ENCODE measurements around the gene SPATA6. TPM values are rescaled to one million over a fixed set of nuclear protein-coding genes. Genes with fewer than 3 reads are reported as not detected.

The SPATA6 gene
- total and polyA plus RNA-seq, 2 experiments from 2014 or later = 10.6 to 13.3 TPM

DNA sequence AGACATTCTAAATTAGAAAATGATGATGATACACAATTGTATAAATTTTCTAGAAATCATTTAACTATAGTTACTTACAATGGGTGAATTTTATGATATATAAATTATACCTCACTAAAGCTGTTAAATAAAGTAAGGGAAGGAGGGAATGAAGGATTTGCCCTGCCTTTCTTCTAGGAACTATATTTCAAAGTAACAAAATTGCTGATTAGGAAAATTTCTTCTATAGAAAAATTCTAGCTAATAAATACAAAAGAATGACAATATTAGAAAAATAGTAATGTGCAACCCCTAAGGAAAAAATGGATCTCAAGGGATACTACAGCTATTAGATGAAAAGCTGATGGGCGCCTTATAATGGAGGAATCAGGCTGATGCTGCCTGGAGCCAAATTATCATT, 23.1 kb downstream of the SPATA6 start:
- Mint-ChIP-seq H3K9me3 (peaks cover 8% of the 10 kb centered on the region), H3K4me1 (no peaks in the 10 kb centered on the region; the same call in 2 of the 3 replicates), H3K36me3 (ENCODE audit: low read depth) (peaks cover 15% of the 10 kb centered on the region), H3K4me3 (no peak overlapping the region), H3K27ac (no peak overlapping the region), H3K27me3 (ENCODE audit: insufficient read depth, low read depth, poor library complexity) (no peaks in the 10 kb centered on the region)
- no peak overlapping the region for H3K27ac ChIP-seq (ENCODE audit: low read depth)
- H3F3A ChIP-seq (replicated peaks; ENCODE audit: low read depth) = no peaks in the 10 kb centered on the region
- ATAC-seq (no peak), DNase-seq (ENCODE audit: low spot score) (no peak)
- no peaks in the 10 kb centered on the region; the same call in 1 of the 2 replicates for H3K36me3 ChIP-seq (ENCODE audit: insufficient read depth)
- H3K27me3 ChIP-seq (ENCODE audit: insufficient read depth) = no peaks in the 10 kb centered on the region
- H3K4me1 ChIP-seq (ENCODE audit: insufficient read depth) = no peaks in the 10 kb centered on the region
- no peak overlapping the region for H2AFZ ChIP-seq
- no peak for TF ChIP-seq ZNF114 (CRISPR knock-in tag; IDR thresholded peaks at IDR 0.05)
- TF ChIP-seq, protein P1, sequence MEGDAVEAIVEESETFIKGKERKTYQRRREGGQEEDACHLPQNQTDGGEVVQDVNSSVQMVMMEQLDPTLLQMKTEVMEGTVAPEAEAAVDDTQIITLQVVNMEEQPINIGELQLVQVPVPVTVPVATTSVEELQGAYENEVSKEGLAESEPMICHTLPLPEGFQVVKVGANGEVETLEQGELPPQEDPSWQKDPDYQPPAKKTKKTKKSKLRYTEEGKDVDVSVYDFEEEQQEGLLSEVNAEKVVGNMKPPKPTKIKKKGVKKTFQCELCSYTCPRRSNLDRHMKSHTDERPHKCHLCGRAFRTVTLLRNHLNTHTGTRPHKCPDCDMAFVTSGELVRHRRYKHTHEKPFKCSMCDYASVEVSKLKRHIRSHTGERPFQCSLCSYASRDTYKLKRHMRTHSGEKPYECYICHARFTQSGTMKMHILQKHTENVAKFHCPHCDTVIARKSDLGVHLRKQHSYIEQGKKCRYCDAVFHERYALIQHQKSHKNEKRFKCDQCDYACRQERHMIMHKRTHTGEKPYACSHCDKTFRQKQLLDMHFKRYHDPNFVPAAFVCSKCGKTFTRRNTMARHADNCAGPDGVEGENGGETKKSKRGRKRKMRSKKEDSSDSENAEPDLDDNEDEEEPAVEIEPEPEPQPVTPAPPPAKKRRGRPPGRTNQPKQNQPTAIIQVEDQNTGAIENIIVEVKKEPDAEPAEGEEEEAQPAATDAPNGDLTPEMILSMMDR (conservative IDR thresholded peaks at IDR 0.05; ENCODE audit: low read depth in 2 of 2) = no peak
- no peak for TF ChIP-seq NANOG (IDR thresholded peaks at IDR 0.05; ENCODE audit: borderline replicate concordance)
- TF ChIP-seq, protein P2, sequence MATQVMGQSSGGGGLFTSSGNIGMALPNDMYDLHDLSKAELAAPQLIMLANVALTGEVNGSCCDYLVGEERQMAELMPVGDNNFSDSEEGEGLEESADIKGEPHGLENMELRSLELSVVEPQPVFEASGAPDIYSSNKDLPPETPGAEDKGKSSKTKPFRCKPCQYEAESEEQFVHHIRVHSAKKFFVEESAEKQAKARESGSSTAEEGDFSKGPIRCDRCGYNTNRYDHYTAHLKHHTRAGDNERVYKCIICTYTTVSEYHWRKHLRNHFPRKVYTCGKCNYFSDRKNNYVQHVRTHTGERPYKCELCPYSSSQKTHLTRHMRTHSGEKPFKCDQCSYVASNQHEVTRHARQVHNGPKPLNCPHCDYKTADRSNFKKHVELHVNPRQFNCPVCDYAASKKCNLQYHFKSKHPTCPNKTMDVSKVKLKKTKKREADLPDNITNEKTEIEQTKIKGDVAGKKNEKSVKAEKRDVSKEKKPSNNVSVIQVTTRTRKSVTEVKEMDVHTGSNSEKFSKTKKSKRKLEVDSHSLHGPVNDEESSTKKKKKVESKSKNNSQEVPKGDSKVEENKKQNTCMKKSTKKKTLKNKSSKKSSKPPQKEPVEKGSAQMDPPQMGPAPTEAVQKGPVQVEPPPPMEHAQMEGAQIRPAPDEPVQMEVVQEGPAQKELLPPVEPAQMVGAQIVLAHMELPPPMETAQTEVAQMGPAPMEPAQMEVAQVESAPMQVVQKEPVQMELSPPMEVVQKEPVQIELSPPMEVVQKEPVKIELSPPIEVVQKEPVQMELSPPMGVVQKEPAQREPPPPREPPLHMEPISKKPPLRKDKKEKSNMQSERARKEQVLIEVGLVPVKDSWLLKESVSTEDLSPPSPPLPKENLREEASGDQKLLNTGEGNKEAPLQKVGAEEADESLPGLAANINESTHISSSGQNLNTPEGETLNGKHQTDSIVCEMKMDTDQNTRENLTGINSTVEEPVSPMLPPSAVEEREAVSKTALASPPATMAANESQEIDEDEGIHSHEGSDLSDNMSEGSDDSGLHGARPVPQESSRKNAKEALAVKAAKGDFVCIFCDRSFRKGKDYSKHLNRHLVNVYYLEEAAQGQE (IDR thresholded peaks at IDR 0.05; ENCODE audit: unreplicated experiment) = no peak
- TF ChIP-seq, protein P3, sequence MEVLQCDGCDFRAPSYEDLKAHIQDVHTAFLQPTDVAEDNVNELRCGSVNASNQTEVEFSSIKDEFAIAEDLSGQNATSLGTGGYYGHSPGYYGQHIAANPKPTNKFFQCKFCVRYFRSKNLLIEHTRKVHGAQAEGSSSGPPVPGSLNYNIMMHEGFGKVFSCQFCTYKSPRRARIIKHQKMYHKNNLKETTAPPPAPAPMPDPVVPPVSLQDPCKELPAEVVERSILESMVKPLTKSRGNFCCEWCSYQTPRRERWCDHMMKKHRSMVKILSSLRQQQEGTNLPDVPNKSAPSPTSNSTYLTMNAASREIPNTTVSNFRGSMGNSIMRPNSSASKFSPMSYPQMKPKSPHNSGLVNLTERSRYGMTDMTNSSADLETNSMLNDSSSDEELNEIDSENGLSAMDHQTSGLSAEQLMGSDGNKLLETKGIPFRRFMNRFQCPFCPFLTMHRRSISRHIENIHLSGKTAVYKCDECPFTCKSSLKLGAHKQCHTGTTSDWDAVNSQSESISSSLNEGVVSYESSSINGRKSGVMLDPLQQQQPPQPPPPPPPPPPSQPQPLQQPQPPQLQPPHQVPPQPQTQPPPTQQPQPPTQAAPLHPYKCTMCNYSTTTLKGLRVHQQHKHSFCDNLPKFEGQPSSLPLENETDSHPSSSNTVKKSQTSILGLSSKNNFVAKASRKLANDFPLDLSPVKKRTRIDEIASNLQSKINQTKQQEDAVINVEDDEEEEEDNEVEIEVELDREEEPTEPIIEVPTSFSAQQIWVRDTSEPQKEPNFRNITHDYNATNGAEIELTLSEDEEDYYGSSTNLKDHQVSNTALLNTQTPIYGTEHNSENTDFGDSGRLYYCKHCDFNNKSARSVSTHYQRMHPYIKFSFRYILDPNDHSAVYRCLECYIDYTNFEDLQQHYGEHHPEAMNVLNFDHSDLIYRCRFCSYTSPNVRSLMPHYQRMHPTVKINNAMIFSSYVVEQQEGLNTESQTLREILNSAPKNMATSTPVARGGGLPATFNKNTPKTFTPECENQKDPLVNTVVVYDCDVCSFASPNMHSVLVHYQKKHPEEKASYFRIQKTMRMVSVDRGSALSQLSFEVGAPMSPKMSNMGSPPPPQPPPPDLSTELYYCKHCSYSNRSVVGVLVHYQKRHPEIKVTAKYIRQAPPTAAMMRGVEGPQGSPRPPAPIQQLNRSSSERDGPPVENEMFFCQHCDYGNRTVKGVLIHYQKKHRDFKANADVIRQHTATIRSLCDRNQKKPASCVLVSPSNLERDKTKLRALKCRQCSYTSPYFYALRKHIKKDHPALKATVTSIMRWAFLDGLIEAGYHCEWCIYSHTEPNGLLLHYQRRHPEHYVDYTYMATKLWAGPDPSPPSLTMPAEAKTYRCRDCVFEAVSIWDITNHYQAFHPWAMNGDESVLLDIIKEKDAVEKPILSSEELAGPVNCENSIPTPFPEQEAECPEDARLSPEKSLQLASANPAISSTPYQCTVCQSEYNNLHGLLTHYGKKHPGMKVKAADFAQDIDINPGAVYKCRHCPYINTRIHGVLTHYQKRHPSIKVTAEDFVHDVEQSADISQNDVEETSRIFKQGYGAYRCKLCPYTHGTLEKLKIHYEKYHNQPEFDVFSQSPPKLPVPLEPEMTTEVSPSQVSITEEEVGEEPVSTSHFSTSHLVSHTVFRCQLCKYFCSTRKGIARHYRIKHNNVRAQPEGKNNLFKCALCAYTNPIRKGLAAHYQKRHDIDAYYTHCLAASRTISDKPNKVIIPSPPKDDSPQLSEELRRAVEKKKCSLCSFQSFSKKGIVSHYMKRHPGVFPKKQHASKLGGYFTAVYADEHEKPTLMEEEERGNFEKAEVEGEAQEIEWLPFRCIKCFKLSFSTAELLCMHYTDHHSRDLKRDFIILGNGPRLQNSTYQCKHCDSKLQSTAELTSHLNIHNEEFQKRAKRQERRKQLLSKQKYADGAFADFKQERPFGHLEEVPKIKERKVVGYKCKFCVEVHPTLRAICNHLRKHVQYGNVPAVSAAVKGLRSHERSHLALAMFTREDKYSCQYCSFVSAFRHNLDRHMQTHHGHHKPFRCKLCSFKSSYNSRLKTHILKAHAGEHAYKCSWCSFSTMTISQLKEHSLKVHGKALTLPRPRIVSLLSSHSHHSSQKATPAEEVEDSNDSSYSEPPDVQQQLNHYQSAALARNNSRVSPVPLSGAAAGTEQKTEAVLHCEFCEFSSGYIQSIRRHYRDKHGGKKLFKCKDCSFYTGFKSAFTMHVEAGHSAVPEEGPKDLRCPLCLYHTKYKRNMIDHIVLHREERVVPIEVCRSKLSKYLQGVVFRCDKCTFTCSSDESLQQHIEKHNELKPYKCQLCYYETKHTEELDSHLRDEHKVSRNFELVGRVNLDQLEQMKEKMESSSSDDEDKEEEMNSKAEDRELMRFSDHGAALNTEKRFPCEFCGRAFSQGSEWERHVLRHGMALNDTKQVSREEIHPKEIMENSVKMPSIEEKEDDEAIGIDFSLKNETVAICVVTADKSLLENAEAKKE (CRISPR knock-in tag; IDR thresholded peaks at IDR 0.05) = no peak
- no peak for TF ChIP-seq ZNF331 (CRISPR knock-in tag; IDR thresholded peaks at IDR 0.05; ENCODE audit: low read depth)
- TF ChIP-seq, protein P4, sequence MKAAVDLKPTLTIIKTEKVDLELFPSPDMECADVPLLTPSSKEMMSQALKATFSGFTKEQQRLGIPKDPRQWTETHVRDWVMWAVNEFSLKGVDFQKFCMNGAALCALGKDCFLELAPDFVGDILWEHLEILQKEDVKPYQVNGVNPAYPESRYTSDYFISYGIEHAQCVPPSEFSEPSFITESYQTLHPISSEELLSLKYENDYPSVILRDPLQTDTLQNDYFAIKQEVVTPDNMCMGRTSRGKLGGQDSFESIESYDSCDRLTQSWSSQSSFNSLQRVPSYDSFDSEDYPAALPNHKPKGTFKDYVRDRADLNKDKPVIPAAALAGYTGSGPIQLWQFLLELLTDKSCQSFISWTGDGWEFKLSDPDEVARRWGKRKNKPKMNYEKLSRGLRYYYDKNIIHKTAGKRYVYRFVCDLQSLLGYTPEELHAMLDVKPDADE (IDR thresholded peaks at IDR 0.05) = no peak
- TF ChIP-seq CREB1 (CRISPR knock-in tag; IDR thresholded peaks at IDR 0.05; ENCODE audit: low read depth) = no peak
- no peak for TF ChIP-seq JUNB (IDR thresholded peaks at IDR 0.05; ENCODE audit: unreplicated experiment)
- no peak for TF ChIP-seq EZH2 (IDR thresholded peaks at IDR 0.05; ENCODE audit: low read depth, unreplicated experiment)
- TF ChIP-seq POLR2AphosphoS5 (IDR thresholded peaks at IDR 0.05; ENCODE audit: low read depth) = no peak
- TF ChIP-seq STAT1 (IDR thresholded peaks at IDR 0.05; ENCODE audit: unreplicated experiment) = no peak
- H3K4me3 ChIP-seq = no peak overlapping the region
- H3K9me2 ChIP-seq (ENCODE audit: insufficient read depth) = no peaks in the 10 kb centered on the region
- H4K20me1 ChIP-seq (replicated peaks; ENCODE audit: insufficient read depth) = no peaks in the 10 kb centered on the region
- no peaks in the 10 kb centered on the region for H3K79me2 ChIP-seq (replicated peaks; ENCODE audit: insufficient read depth)
- H3K4me2 ChIP-seq = no peak overlapping the region
